Natural killer cell (primary cell): ENCODE results near the gene LRP8. TPM values are rescaled to one million over a fixed set of nuclear protein-coding genes. Genes with fewer than 3 reads are reported as not detected.

Experiments used
- ATAC-seq, 3 donors: fragments of 150-1000 bp in 2 of 3; fragments of 200-7000 bp in 1 of 3; cut with Tn5 transposase; 1 replicate in 1 of 3; 2 replicates in 2 of 3; pipeline ENCODE4 v1.10.0; 2021; ENCODE audit warnings: mild to moderate bottlenecking in 2 of 3, moderate library complexity in 2 of 3
- DNase-seq, 2 donors: peaks; one replicate each; pipeline versions ENCODE4 v3.0.0 to v3.0.0-alpha.2; 2013 to 2021; ENCODE audit warnings: mixed read lengths in 1 of 2
- H3K27ac ChIP-seq: one replicate; pipeline ENCODE4 v1.5.1; 2013; ENCODE audit warnings: mild to moderate bottlenecking, low read length
- H3K27me3 ChIP-seq: one replicate; pipeline ENCODE4 v1.6.1; 2013; ENCODE audit warnings: low read length; ENCODE audit not compliant: control insufficient read depth, insufficient read depth
- H3K36me3 ChIP-seq: one replicate; pipeline ENCODE4 v1.6.1; 2013; ENCODE audit warnings: low read length; ENCODE audit not compliant: control insufficient read depth, insufficient read depth
- H3K4me1 ChIP-seq: one replicate; pipeline ENCODE4 v1.6.1; 2013; ENCODE audit warnings: low read length; ENCODE audit not compliant: control insufficient read depth, insufficient read depth
- H3K4me3 ChIP-seq: one replicate; pipeline ENCODE4 v1.5.1; 2013; ENCODE audit warnings: low read length
- H3K9me3 ChIP-seq: one replicate; pipeline ENCODE4 v1.6.1; 2013; ENCODE audit warnings: low read length; ENCODE audit not compliant: control insufficient read depth, insufficient read depth
- H3K27ac Mint-ChIP-seq, 2 donors: one replicate each; pipeline ENCODE4 v1.8.0; 2022; ENCODE audit warnings: mild to moderate bottlenecking in 2 of 2, mixed read lengths in 2 of 2, moderate library complexity in 1 of 2
- H3K27me3 Mint-ChIP-seq, 2 donors: one replicate each; pipeline ENCODE4 v1.8.0; 2022; ENCODE audit warnings: low read depth in 2 of 2, mixed read lengths in 2 of 2
- H3K36me3 Mint-ChIP-seq: one replicate; pipeline ENCODE4 v1.8.0; 2022; ENCODE audit warnings: mixed read lengths
- H3K4me1 Mint-ChIP-seq, 2 donors: one replicate each; pipeline ENCODE4 v1.8.0; 2022; ENCODE audit warnings: mixed read lengths in 2 of 2
- H3K4me3 Mint-ChIP-seq: one replicate; pipeline ENCODE4 v1.8.0; 2022; ENCODE audit warnings: mild to moderate bottlenecking, moderate library complexity, mixed read lengths
- H3K9me3 Mint-ChIP-seq, 2 donors: one replicate each; pipeline ENCODE4 v1.8.0; 2022; ENCODE audit warnings: mixed read lengths in 2 of 2
- WGBS: methylation state at CpG from one replicate; pipeline ENCODE4 v1.1.7; 2013; ENCODE audit warnings: missing lambda C conversion rate; ENCODE audit not compliant: insufficient coverage; 5-methylcytosine and 5-hydroxymethylcytosine counted together
- intact Hi-C: fragments of 100-400 bp; cut with micrococcal nuclease; formaldehyde crosslinking; loops from one replicate; pipeline ENCODE4 v1.14.2; 2022
- total RNA-seq, 4 donors: library from RNA; stranded (reverse); fragments of 120-200 nt in 1 of 4; gene quantifications; one replicate each; pipeline versions ENCODE4 v1.2.3 to v1.2.4, GENCODE V29; 2013 to 2022
- TF ChIP-seq, protein P1 (sequence below): fragments of 200-600 bp; IDR thresholded peaks from one replicate; pipeline ENCODE4 v1.8.0; 2022; ENCODE audit warnings: antibody characterized with exemption

LRP8 gene
- total RNA-seq, 3 donors from 2014 or later (not counting 1 experiment from before 2014, with no cell fraction given), result 23.2 to 27.3 (median 24.9) TPM

DNA sequence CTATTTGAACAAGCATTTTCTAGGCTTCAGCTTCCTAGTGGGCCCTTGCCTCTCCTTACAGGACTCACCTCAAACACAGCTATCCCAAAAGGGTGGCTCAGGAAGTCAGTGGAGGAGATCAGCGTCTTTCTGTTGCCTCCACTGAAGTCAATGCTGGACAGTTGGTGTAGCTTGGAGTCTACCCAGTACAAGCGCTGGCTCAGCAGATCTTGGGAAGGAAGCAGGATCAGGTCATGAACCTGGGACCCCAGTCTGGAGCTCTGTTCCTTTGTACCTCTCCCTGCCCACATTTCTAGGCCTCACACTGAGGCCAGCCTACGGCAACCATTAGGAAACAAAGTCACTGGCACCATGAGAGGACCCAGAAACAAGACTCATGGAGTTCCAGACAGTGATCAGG lies 65.9 kb downstream of the LRP8 start:
- Mint-ChIP-seq H3K36me3 (peaks cover 4% of the 10 kb centered on the region), H3K9me3 (no peaks in the 10 kb centered on the region), H3K27ac (no peak overlapping the region), H3K4me1 (no peaks in the 10 kb centered on the region), H3K27me3 (no peaks in the 10 kb centered on the region), H3K4me3 (no peak overlapping the region)
- DNase-seq (no peak), ATAC-seq (no peak)
- Histone ChIP-seq H3K9me3 (no peaks in the 10 kb centered on the region), H3K27ac (no peak overlapping the region), H3K27me3 (no peaks in the 10 kb centered on the region), H3K4me1 (no peaks in the 10 kb centered on the region), H3K36me3 (peaks cover 34% of the 10 kb centered on the region), H3K4me3 (no peak overlapping the region)
- intact Hi-C loops, result no loop called here
- 98% methylated on average over 3 of the region's 3 CpGs for WGBS
- TF ChIP-seq, protein P1, sequence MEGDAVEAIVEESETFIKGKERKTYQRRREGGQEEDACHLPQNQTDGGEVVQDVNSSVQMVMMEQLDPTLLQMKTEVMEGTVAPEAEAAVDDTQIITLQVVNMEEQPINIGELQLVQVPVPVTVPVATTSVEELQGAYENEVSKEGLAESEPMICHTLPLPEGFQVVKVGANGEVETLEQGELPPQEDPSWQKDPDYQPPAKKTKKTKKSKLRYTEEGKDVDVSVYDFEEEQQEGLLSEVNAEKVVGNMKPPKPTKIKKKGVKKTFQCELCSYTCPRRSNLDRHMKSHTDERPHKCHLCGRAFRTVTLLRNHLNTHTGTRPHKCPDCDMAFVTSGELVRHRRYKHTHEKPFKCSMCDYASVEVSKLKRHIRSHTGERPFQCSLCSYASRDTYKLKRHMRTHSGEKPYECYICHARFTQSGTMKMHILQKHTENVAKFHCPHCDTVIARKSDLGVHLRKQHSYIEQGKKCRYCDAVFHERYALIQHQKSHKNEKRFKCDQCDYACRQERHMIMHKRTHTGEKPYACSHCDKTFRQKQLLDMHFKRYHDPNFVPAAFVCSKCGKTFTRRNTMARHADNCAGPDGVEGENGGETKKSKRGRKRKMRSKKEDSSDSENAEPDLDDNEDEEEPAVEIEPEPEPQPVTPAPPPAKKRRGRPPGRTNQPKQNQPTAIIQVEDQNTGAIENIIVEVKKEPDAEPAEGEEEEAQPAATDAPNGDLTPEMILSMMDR, result no peak

DNA sequence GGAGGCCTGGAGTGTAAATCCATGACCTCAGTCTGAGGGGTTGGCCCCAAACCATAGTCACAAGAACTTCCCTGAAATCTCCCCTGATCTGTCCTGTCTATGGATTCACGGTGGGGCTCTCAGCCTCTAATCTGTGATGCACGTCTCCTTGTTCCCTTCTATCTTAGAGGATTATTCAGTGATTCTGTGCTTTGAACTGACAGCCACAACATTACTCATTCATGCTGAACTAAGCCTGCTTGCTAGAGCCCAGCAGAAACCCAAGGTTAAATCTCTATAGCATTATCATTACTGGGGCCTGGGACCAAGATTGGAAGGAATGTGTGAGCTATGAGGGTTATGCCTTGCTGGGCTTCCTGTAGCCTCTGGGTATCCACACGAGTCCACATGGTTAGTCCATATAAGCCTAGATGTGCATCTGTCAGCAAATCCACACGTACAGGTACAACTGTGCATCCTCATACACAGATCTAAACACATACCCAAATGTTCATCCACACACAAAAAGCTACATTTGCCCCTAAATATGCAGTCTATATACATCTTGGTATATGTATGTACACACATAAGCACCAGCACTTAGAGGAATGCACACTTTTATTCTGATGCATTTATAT lies 67.1 kb downstream of the LRP8 start:
- Histone ChIP-seq H3K27ac (no peak overlapping the region), H3K9me3 (no peaks in the 10 kb centered on the region), H3K36me3 (peaks cover 30% of the 10 kb centered on the region), H3K27me3 (no peaks in the 10 kb centered on the region), H3K4me3 (no peak overlapping the region), H3K4me1 (no peaks in the 10 kb centered on the region)
- no peak overlapping the region for H3K27ac Mint-ChIP-seq
- H3K4me1 Mint-ChIP-seq, result no peaks in the 10 kb centered on the region
- DNase-seq (no peak), ATAC-seq (no peak)
- H3K36me3 Mint-ChIP-seq, result peaks cover 6% of the 10 kb centered on the region
- intact Hi-C loops, result no loop called here
- WGBS, result 98% methylated on average over 4 of the region's 4 CpGs
- no peaks in the 10 kb centered on the region for H3K9me3 Mint-ChIP-seq
- H3K4me3 Mint-ChIP-seq, result no peak overlapping the region
- no peaks in the 10 kb centered on the region for H3K27me3 Mint-ChIP-seq
- TF ChIP-seq, protein P1, result no peak

DNA sequence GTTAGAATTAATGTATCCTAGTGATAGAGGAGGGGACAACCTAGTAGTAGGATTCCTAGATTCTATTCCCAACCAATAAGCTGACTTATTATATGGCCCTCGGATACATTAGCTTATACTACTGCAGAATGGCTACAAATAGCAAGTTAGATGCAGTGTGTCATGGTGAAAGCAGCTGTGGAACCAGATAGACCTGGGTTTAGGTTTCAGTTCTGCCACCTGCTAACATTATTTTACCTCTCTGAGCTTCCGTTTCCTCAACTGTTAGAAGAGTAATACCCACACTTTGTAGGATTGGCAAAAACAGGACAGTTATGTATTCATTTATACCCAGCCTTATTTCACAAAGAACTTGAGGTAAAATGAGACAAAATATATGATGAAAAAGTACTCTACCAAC lies 67.9 kb downstream of the LRP8 start:
- 92% methylated on average over 2 of the region's 2 CpGs for WGBS
- Mint-ChIP-seq H3K27me3 (no peaks in the 10 kb centered on the region), H3K27ac (no peak overlapping the region), H3K9me3 (no peaks in the 10 kb centered on the region), H3K36me3 (peaks cover 6% of the 10 kb centered on the region), H3K4me1 (no peaks in the 10 kb centered on the region), H3K4me3 (no peak overlapping the region)
- intact Hi-C loops, result no loop called here
- DNase-seq, result no peak
- Histone ChIP-seq H3K9me3 (no peaks in the 10 kb centered on the region), H3K27me3 (no peaks in the 10 kb centered on the region), H3K4me3 (no peak overlapping the region), H3K4me1 (no peaks in the 10 kb centered on the region), H3K36me3 (peaks cover 30% of the 10 kb centered on the region), H3K27ac (no peak overlapping the region)
- TF ChIP-seq, protein P1, result no peak
- no peak for ATAC-seq

DNA sequence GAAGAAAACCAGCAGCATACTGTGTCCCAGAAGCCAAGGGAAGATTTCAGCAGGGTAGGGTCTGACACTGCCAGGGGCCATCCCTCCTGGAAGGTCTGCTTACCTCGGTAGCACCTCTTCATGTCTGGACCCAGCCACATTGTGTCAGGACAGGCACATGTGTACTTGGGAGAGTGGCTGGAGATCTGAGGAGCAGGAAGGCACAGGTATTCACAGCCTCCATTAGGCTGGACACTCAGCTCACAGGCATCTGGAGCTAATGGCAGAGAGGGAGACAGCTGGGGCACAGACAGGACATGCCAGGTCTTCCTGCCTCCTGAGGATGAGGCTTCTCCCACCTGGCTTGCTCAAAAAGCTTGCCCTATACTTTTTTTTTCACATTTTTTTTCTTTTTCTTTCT lies 69.7 kb downstream of the LRP8 start:
- Mint-ChIP-seq H3K27me3 (no peaks in the 10 kb centered on the region), H3K27ac (no peak overlapping the region), H3K4me3 (no peak overlapping the region), H3K4me1 (no peaks in the 10 kb centered on the region), H3K36me3 (peaks cover 6% of the 10 kb centered on the region), H3K9me3 (no peaks in the 10 kb centered on the region)
- WGBS, result 91% methylated on average over 1 of the region's 1 CpG
- intact Hi-C loops, result no loop called here
- TF ChIP-seq, protein P1, result no peak
- ATAC-seq, result no peak
- Histone ChIP-seq H3K27me3 (no peaks in the 10 kb centered on the region), H3K9me3 (no peaks in the 10 kb centered on the region), H3K27ac (no peak overlapping the region), H3K4me3 (no peak overlapping the region), H3K4me1 (no peaks in the 10 kb centered on the region), H3K36me3 (peaks cover 23% of the 10 kb centered on the region)
- no peak for DNase-seq
